GM23338 (cell line): Measurements from ENCODE around the gene GRIK1. TPM values are rescaled to one million over a fixed set of nuclear protein-coding genes. Genes with fewer than 3 reads are reported as not detected.

Experiments used
- ATAC-seq: fragments of 200-7000 bp; cut with Tn5 transposase; 3 replicates; pipeline ENCODE4 v1.9.1; 2020
- DNase-seq: peaks from one replicate; pipeline ENCODE4 v3.0.0-alpha.2; 2015; ENCODE audit warnings: low spot score
- H2AFZ ChIP-seq: fragments of 200-600 bp; sonication (generic); 2 replicates; pipeline ENCODE4 v1.8.0; 2016; ENCODE audit warnings: antibody characterized with exemption, mild to moderate bottlenecking, moderate library complexity
- H3F3A ChIP-seq: fragments of 200-600 bp; sonication (generic); replicated peaks from 2 replicates; pipeline ENCODE4 v1.8.0; 2017; ENCODE audit warnings: antibody characterized with exemption, mixed run types, low read depth
- H3K27ac ChIP-seq: fragments of 200-600 bp; sonication (generic); 2 replicates; pipeline ENCODE4 v1.6.1; 2016; ENCODE audit warnings: low read depth
- H3K27me3 ChIP-seq: fragments of 200-600 bp; sonication (generic); 2 replicates; pipeline ENCODE4 v1.8.0; 2016; ENCODE audit warnings: mild to moderate bottlenecking, mixed run types, moderate library complexity; ENCODE audit not compliant: insufficient read depth
- H3K36me3 ChIP-seq: fragments of 200-600 bp; sonication (generic); 2 replicates; pipeline ENCODE4 v1.8.0; 2016; ENCODE audit warnings: mild to moderate bottlenecking; ENCODE audit not compliant: insufficient read depth
- H3K4me1 ChIP-seq: fragments of 200-600 bp; sonication (generic); 2 replicates; pipeline ENCODE4 v1.8.0; 2016; ENCODE audit warnings: mild to moderate bottlenecking, moderate library complexity; ENCODE audit not compliant: insufficient read depth
- H3K4me2 ChIP-seq: fragments of 200-600 bp; sonication (generic); 2 replicates; pipeline ENCODE4 v1.7.1; 2017; ENCODE audit warnings: mixed run types
- H3K4me3 ChIP-seq: fragments of 200-600 bp; sonication (generic); 2 replicates; pipeline ENCODE4 v1.6.1; 2016; ENCODE audit warnings: mixed run types
- H3K79me2 ChIP-seq: fragments of 200-600 bp; sonication (generic); replicated peaks from 2 replicates; pipeline ENCODE4 v1.8.0; 2017; ENCODE audit warnings: mild to moderate bottlenecking; ENCODE audit not compliant: insufficient read depth
- H3K9me2 ChIP-seq: fragments of 200-600 bp; sonication (generic); 2 replicates; pipeline ENCODE4 v1.8.0; 2017; ENCODE audit not compliant: insufficient read depth
- H4K20me1 ChIP-seq: fragments of 200-600 bp; sonication (generic); replicated peaks from 2 replicates; pipeline ENCODE4 v1.8.0; 2017; ENCODE audit warnings: mild to moderate bottlenecking; ENCODE audit not compliant: insufficient read depth
- H3K27ac Mint-ChIP-seq: 2 replicates; pipeline ENCODE4 v1.8.0; 2020; ENCODE audit warnings: inconsistent platforms, mild to moderate bottlenecking, moderate library complexity, mixed read lengths
- H3K27me3 Mint-ChIP-seq: 3 replicates; pipeline ENCODE4 v1.8.0; 2022; ENCODE audit warnings: low read depth, mild to moderate bottlenecking, moderate library complexity, mixed read lengths, inconsistent platforms; ENCODE audit not compliant: insufficient read depth, poor library complexity
- H3K36me3 Mint-ChIP-seq: 3 replicates; pipeline ENCODE4 v1.8.0; 2021; ENCODE audit warnings: low read depth, mild to moderate bottlenecking, inconsistent platforms, moderate library complexity, mixed read lengths
- H3K4me1 Mint-ChIP-seq: 3 replicates; pipeline ENCODE4 v1.8.0; 2020; ENCODE audit warnings: mild to moderate bottlenecking, inconsistent platforms, mixed read lengths
- H3K4me3 Mint-ChIP-seq: 3 replicates; pipeline ENCODE4 v1.8.0; 2021; ENCODE audit warnings: moderate library complexity, mild to moderate bottlenecking, inconsistent platforms, mixed read lengths
- H3K9me3 Mint-ChIP-seq: 3 replicates; pipeline ENCODE4 v1.8.0; 2020; ENCODE audit warnings: moderate library complexity, mild to moderate bottlenecking, inconsistent platforms, mixed read lengths
- CREB1 ChIP-seq: fragments of 250-450 bp; sonication (Bioruptor Pico); IDR thresholded peaks from 2 replicates; pipeline ENCODE4 v1.5.0; 2020; ENCODE audit warnings: low read depth, mild to moderate bottlenecking, moderate library complexity
- CTCF ChIP-seq, 2 experiments: fragments of 200-600 bp in 1 of 2; sonication (generic) in 1 of 2; conservative IDR thresholded peaks; 2 replicates each; pipeline versions ENCODE4 v1.5.1 to v1.6.1; 2016 to 2017; ENCODE audit warnings: antibody characterized with exemption in 2 of 2, low read depth in 2 of 2, mild to moderate bottlenecking in 2 of 2, moderate library complexity in 1 of 2
- ETS1 ChIP-seq: IDR thresholded peaks from 2 replicates; pipeline ENCODE4 v1.6.1; 2016; ENCODE audit warnings: antibody characterized with exemption
- EZH2 ChIP-seq: fragments of 200-600 bp; sonication (generic); IDR thresholded peaks from one replicate; pipeline ENCODE4 v1.8.0; 2017; ENCODE audit warnings: antibody characterized with exemption, mild to moderate bottlenecking, low read depth; ENCODE audit not compliant: unreplicated experiment
- EZH2phosphoT487 ChIP-seq: fragments of 200-600 bp; sonication (generic); IDR thresholded peaks from one replicate; pipeline ENCODE4 v1.8.1; 2018; ENCODE audit warnings: antibody characterized with exemption; ENCODE audit not compliant: unreplicated experiment
- JUNB ChIP-seq: IDR thresholded peaks from one replicate; pipeline ENCODE4 v1.6.1; 2016; ENCODE audit warnings: antibody characterized with exemption; ENCODE audit not compliant: unreplicated experiment
- NANOG ChIP-seq: IDR thresholded peaks from 2 replicates; pipeline ENCODE4 v1.6.1; 2016; ENCODE audit warnings: antibody characterized with exemption, borderline replicate concordance
- POLR2AphosphoS5 ChIP-seq: IDR thresholded peaks from 2 replicates; pipeline ENCODE4 v1.6.1; 2016; ENCODE audit warnings: antibody characterized with exemption, low read depth
- STAT1 ChIP-seq: IDR thresholded peaks from one replicate; pipeline ENCODE4 v1.6.1; 2016; ENCODE audit warnings: antibody characterized with exemption; ENCODE audit not compliant: unreplicated experiment
- ZNF114 ChIP-seq: fragments of 250-450 bp; sonication (Bioruptor Pico); IDR thresholded peaks from 2 replicates; pipeline ENCODE4 v1.5.0; 2020; ENCODE audit warnings: mild to moderate bottlenecking, moderate library complexity
- ZNF331 ChIP-seq: fragments of 250-450 bp; sonication (Bioruptor Pico); IDR thresholded peaks from 2 replicates; pipeline ENCODE4 v1.5.0; 2020; ENCODE audit warnings: low read depth, mild to moderate bottlenecking, moderate library complexity
- polyA plus RNA-seq: library from polyadenylated mRNA; unstranded; fragments of >200 nt; fragmentation: Nextera tagmentation; extraction: Ambion mirVana; gene quantifications from 2 replicates; pipeline ENCODE4 v1.2.1, GENCODE V29; 2016
- total RNA-seq: library from RNA; depleted of rRNA; stranded (reverse); fragments of >200 nt; shearing (Covaris generic); gene quantifications from 2 replicates; pipeline ENCODE4 v1.2.3, GENCODE V29; 2014
- TF ChIP-seq, protein P1 (sequence below): fragments of 250-450 bp; sonication (Bioruptor Pico); IDR thresholded peaks from 2 replicates; pipeline ENCODE4 v1.5.0; 2020; ENCODE audit warnings: mild to moderate bottlenecking, moderate library complexity
- TF ChIP-seq, protein P2 (sequence below): IDR thresholded peaks from one replicate; pipeline ENCODE4 v1.6.1; 2018; ENCODE audit warnings: antibody characterized with exemption; ENCODE audit not compliant: unreplicated experiment

Gene GRIK1
- total and polyA plus RNA-seq, 2 experiments from 2014 or later, result 0.18 to 0.42 TPM

DNA sequence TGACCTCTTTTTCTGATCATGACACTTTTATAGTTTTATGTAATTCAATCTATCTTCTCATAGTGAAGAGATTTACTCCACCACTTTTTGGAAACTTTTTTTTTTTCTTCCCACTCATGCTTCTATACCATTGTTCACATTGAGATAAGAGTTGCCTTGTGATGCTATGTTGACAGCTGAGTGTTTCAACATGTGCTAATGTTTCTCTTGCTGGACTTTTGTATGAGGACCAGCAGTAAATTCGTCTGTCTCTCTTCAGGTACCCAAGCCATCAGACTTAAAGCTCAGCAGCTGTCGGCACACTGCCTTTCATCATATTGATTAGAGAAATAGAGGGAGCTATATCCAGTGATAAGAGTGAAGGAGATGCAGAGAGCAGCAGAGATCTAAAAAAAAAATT, 227.0 kb downstream of the GRIK1 start:
- Histone ChIP-seq H2AFZ (no peak overlapping the region), H3K4me2 (no peak overlapping the region), H3K4me1 (no peaks in the 10 kb centered on the region), H3K27ac (no peak overlapping the region), H3K79me2 (no peaks in the 10 kb centered on the region), H3K9me2 (no peaks in the 10 kb centered on the region), H3F3A (no peaks in the 10 kb centered on the region), H3K36me3 (no peaks in the 10 kb centered on the region), H3K27me3 (no peaks in the 10 kb centered on the region), H3K4me3 (no peak overlapping the region), H4K20me1 (no peaks in the 10 kb centered on the region)
- TF ChIP-seq JUNB, result no peak
- TF ChIP-seq EZH2phosphoT487, result no peak
- no peak for TF ChIP-seq NANOG
- TF ChIP-seq CTCF (conservative IDR thresholded peaks at IDR 0.05; ENCODE audit: low read depth in 2 of 2), result no peak
- no peak for TF ChIP-seq EZH2
- no peak for TF ChIP-seq ETS1
- no peak for TF ChIP-seq STAT1
- TF ChIP-seq, protein P1, sequence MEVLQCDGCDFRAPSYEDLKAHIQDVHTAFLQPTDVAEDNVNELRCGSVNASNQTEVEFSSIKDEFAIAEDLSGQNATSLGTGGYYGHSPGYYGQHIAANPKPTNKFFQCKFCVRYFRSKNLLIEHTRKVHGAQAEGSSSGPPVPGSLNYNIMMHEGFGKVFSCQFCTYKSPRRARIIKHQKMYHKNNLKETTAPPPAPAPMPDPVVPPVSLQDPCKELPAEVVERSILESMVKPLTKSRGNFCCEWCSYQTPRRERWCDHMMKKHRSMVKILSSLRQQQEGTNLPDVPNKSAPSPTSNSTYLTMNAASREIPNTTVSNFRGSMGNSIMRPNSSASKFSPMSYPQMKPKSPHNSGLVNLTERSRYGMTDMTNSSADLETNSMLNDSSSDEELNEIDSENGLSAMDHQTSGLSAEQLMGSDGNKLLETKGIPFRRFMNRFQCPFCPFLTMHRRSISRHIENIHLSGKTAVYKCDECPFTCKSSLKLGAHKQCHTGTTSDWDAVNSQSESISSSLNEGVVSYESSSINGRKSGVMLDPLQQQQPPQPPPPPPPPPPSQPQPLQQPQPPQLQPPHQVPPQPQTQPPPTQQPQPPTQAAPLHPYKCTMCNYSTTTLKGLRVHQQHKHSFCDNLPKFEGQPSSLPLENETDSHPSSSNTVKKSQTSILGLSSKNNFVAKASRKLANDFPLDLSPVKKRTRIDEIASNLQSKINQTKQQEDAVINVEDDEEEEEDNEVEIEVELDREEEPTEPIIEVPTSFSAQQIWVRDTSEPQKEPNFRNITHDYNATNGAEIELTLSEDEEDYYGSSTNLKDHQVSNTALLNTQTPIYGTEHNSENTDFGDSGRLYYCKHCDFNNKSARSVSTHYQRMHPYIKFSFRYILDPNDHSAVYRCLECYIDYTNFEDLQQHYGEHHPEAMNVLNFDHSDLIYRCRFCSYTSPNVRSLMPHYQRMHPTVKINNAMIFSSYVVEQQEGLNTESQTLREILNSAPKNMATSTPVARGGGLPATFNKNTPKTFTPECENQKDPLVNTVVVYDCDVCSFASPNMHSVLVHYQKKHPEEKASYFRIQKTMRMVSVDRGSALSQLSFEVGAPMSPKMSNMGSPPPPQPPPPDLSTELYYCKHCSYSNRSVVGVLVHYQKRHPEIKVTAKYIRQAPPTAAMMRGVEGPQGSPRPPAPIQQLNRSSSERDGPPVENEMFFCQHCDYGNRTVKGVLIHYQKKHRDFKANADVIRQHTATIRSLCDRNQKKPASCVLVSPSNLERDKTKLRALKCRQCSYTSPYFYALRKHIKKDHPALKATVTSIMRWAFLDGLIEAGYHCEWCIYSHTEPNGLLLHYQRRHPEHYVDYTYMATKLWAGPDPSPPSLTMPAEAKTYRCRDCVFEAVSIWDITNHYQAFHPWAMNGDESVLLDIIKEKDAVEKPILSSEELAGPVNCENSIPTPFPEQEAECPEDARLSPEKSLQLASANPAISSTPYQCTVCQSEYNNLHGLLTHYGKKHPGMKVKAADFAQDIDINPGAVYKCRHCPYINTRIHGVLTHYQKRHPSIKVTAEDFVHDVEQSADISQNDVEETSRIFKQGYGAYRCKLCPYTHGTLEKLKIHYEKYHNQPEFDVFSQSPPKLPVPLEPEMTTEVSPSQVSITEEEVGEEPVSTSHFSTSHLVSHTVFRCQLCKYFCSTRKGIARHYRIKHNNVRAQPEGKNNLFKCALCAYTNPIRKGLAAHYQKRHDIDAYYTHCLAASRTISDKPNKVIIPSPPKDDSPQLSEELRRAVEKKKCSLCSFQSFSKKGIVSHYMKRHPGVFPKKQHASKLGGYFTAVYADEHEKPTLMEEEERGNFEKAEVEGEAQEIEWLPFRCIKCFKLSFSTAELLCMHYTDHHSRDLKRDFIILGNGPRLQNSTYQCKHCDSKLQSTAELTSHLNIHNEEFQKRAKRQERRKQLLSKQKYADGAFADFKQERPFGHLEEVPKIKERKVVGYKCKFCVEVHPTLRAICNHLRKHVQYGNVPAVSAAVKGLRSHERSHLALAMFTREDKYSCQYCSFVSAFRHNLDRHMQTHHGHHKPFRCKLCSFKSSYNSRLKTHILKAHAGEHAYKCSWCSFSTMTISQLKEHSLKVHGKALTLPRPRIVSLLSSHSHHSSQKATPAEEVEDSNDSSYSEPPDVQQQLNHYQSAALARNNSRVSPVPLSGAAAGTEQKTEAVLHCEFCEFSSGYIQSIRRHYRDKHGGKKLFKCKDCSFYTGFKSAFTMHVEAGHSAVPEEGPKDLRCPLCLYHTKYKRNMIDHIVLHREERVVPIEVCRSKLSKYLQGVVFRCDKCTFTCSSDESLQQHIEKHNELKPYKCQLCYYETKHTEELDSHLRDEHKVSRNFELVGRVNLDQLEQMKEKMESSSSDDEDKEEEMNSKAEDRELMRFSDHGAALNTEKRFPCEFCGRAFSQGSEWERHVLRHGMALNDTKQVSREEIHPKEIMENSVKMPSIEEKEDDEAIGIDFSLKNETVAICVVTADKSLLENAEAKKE (CRISPR knock-in tag), result no peak
- no peak for TF ChIP-seq POLR2AphosphoS5
- TF ChIP-seq CREB1 (CRISPR knock-in tag), result no peak
- no peak for TF ChIP-seq ZNF114 (CRISPR knock-in tag)
- TF ChIP-seq, protein P2, sequence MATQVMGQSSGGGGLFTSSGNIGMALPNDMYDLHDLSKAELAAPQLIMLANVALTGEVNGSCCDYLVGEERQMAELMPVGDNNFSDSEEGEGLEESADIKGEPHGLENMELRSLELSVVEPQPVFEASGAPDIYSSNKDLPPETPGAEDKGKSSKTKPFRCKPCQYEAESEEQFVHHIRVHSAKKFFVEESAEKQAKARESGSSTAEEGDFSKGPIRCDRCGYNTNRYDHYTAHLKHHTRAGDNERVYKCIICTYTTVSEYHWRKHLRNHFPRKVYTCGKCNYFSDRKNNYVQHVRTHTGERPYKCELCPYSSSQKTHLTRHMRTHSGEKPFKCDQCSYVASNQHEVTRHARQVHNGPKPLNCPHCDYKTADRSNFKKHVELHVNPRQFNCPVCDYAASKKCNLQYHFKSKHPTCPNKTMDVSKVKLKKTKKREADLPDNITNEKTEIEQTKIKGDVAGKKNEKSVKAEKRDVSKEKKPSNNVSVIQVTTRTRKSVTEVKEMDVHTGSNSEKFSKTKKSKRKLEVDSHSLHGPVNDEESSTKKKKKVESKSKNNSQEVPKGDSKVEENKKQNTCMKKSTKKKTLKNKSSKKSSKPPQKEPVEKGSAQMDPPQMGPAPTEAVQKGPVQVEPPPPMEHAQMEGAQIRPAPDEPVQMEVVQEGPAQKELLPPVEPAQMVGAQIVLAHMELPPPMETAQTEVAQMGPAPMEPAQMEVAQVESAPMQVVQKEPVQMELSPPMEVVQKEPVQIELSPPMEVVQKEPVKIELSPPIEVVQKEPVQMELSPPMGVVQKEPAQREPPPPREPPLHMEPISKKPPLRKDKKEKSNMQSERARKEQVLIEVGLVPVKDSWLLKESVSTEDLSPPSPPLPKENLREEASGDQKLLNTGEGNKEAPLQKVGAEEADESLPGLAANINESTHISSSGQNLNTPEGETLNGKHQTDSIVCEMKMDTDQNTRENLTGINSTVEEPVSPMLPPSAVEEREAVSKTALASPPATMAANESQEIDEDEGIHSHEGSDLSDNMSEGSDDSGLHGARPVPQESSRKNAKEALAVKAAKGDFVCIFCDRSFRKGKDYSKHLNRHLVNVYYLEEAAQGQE, result no peak
- TF ChIP-seq ZNF331 (CRISPR knock-in tag), result no peak
- H3K27ac Mint-ChIP-seq, result no peak overlapping the region
- H3K4me1 Mint-ChIP-seq, result no peaks in the 10 kb centered on the region
- H3K36me3 Mint-ChIP-seq, result peaks cover 9% of the 10 kb centered on the region
- DNase-seq, result no peak
- no peak for ATAC-seq
- H3K4me3 Mint-ChIP-seq, result no peak overlapping the region
- H3K27me3 Mint-ChIP-seq, result no peaks in the 10 kb centered on the region
- peaks cover 14% of the 10 kb centered on the region for H3K9me3 Mint-ChIP-seq
